ENCODE data around the gene PCNX2.

PCNX2 gene

GRCh38 chr1:232991238-232991637, 304.3 kb downstream of the PCNX2 start (continued):
- TF ChIP-seq ZNF565 (CRISPR knock-in tag; conservative IDR thresholded peaks at IDR 0.05; ENCODE audit: low read depth) (no peak), CREB5 (CRISPR knock-in tag; IDR thresholded peaks at IDR 0.05; ENCODE audit: low read depth) (no peak), SNAI2 (CRISPR knock-in tag; IDR thresholded peaks at IDR 0.05) (no peak), TOX (CRISPR knock-in tag; IDR thresholded peaks at IDR 0.05; ENCODE audit: borderline replicate concordance) (no peak), ISL1 (CRISPR knock-in tag; IDR thresholded peaks at IDR 0.05) (no peak)

GRCh38 chr1:232990176-232991128, 305.1 kb downstream of the PCNX2 start:
- TF ChIP-seq GLIS3 (CRISPR knock-in tag; IDR thresholded peaks at IDR 0.05) (no peak), POU6F1 (CRISPR knock-in tag; IDR thresholded peaks at IDR 0.05; ENCODE audit: borderline replicate concordance, low read depth) (no peak), PPARA (CRISPR knock-in tag; IDR thresholded peaks at IDR 0.05; ENCODE audit: borderline replicate concordance) (no peak), CSDC2 (CRISPR knock-in tag; IDR thresholded peaks at IDR 0.05) (no peak)
- no peak for ATAC-seq

GRCh38 chr1:232988572-232989040, 306.9 kb downstream of the PCNX2 start:
- ATAC-seq: peak; percentile 93
- TF ChIP-seq ARNTL (CRISPR knock-in tag; IDR thresholded peaks at IDR 0.05; ENCODE audit: borderline replicate concordance, low read depth): no peak
- TF ChIP-seq OSR1 (CRISPR knock-in tag; IDR thresholded peaks at IDR 0.05): no peak
- no peak for TF ChIP-seq TCF4 (CRISPR knock-in tag; IDR thresholded peaks at IDR 0.05; ENCODE audit: borderline replicate concordance)
- no peak for TF ChIP-seq CREB5 (CRISPR knock-in tag; IDR thresholded peaks at IDR 0.05; ENCODE audit: low read depth)
- TF ChIP-seq CSDC2 (CRISPR knock-in tag; IDR thresholded peaks at IDR 0.05): no peak
- no peak for TF ChIP-seq TSHZ2 (CRISPR knock-in tag; IDR thresholded peaks at IDR 0.05)
- TF ChIP-seq PPARA (CRISPR knock-in tag; IDR thresholded peaks at IDR 0.05; ENCODE audit: borderline replicate concordance): no peak

- no peak for ATAC-seq
- TF ChIP-seq ZNF8 (CRISPR knock-in tag; IDR thresholded peaks at IDR 0.05) (no peak), ISL1 (CRISPR knock-in tag; IDR thresholded peaks at IDR 0.05) (no peak), PPARA (CRISPR knock-in tag; IDR thresholded peaks at IDR 0.05; ENCODE audit: borderline replicate concordance) (no peak), ZFP3 (CRISPR knock-in tag; IDR thresholded peaks at IDR 0.05) (no peak), CREB5 (CRISPR knock-in tag; IDR thresholded peaks at IDR 0.05; ENCODE audit: low read depth) (no peak), ARNTL (CRISPR knock-in tag; IDR thresholded peaks at IDR 0.05; ENCODE audit: borderline replicate concordance, low read depth) (no peak), PATZ1 (CRISPR knock-in tag; IDR thresholded peaks at IDR 0.05; ENCODE audit: borderline replicate concordance) (no peak), ZNF70 (CRISPR knock-in tag; IDR thresholded peaks at IDR 0.05) (no peak)
Observed at GRCh38 chr1:232987774-232988140, 307.8 kb downstream of the PCNX2 start.
